GM12892 (cell line): ENCODE measurements around the gene ZNF888.
"Not testable (repeated sequence)": the region's sequence is repeated elsewhere in the genome, so short reads cannot be mapped to it uniquely, and the experiment has no call there.

Experiments used
- DNase-seq: peaks from one replicate; pipeline ENCODE4 v3.0.0; 2011; ENCODE audit not compliant: insufficient read length
- FAIRE-seq: peaks from 2 replicates; lab custom pipeline; 2011; peaks lifted over from hg19 to GRCh38; lab: Jason Lieb, UNC
- POLR2A ChIP-seq: IDR thresholded peaks from 2 replicates; pipeline ENCODE4 v1.6.1; 2011; ENCODE audit warnings: low read depth, low read length, control low read depth
- POLR2AphosphoS5 ChIP-seq: IDR thresholded peaks from 2 replicates; pipeline ENCODE4 v1.6.1; 2011; ENCODE audit warnings: low read depth, low read length, control low read depth
- TAF1 ChIP-seq: IDR thresholded peaks from 2 replicates; pipeline ENCODE4 v1.6.1; 2011; ENCODE audit warnings: low read depth, mild to moderate bottlenecking, control low read depth, low read length, borderline replicate concordance

Gene ZNF888

GRCh38 chr19:52891336-52891735 is 31.9 kb downstream of the ZNF888 start:
- DNase-seq (no peak), FAIRE-seq (no peak)
- TF ChIP-seq TAF1 = no peak

- DNase-seq = no peak
- no peak for FAIRE-seq
- no peak for TF ChIP-seq POLR2A
- TF ChIP-seq TAF1 = no peak
- no peak for TF ChIP-seq POLR2AphosphoS5
Measured at GRCh38 chr19:52889931-52890330, 33.3 kb downstream of the ZNF888 start.

- FAIRE-seq (no peak), DNase-seq (no peak)
- TF ChIP-seq POLR2A = no peak
- no peak for TF ChIP-seq POLR2AphosphoS5
- no peak for TF ChIP-seq TAF1
Measured at GRCh38 chr19:52889076-52889475, 34.2 kb downstream of the ZNF888 start.

GRCh38 chr19:52880895-52881389 is 42.3 kb downstream of the ZNF888 start:
- TF ChIP-seq POLR2AphosphoS5 (no peak), TAF1 (no peak), POLR2A (no peak)
- FAIRE-seq (no peak), DNase-seq (no peak)

- not testable (repeated sequence) for FAIRE-seq, DNase-seq
Measured at GRCh38 chr19:52872996-52873395, 50.2 kb downstream of the ZNF888 start.

GRCh38 chr19:52871466-52871865 is 51.8 kb downstream of the ZNF888 start:
- DNase-seq (no peak), FAIRE-seq (no peak)
- TF ChIP-seq POLR2AphosphoS5 (no peak), TAF1 (no peak), POLR2A (no peak)

GRCh38 chr19:52868031-52868430 is 55.2 kb downstream of the ZNF888 start:
- not testable (repeated sequence) for FAIRE-seq, DNase-seq

GRCh38 chr19:52857378-52858191 is 65.6 kb downstream of the ZNF888 start, which contains the start of gene ZNF468:
TSS of gene ZNF468 (minus strand) at chr19:52857619. CDS start at chr19:52854272, 3,347 bp downstream.
- DNase-seq (peak; percentile 46), FAIRE-seq (peak; percentile 100)
- peak; percentile 52; the same call in 1 of the 2 replicates for TF ChIP-seq TAF1
- TF ChIP-seq POLR2AphosphoS5 = peak; percentile 75
- peak; percentile 79 for TF ChIP-seq POLR2A

GRCh38 chr19:52856540-52857377 is 66.5 kb downstream of the ZNF888 start:
- peak; percentile 1 for DNase-seq
- not testable (repeated sequence) for FAIRE-seq
